Glutamatergic neuron (in vitro differentiated cells): Measurements from ENCODE around the gene CEMIP. TPM values are rescaled to one million over a fixed set of nuclear protein-coding genes. Genes with fewer than 3 reads are reported as not detected.

ENCODE experiments used
- DNase-seq: peaks from one replicate; pipeline ENCODE4 v3.0.0; 2022
- H3K27ac Mint-ChIP-seq: one replicate; pipeline ENCODE4 v1.8.0; 2020; ENCODE audit warnings: mild to moderate bottlenecking, mixed read lengths, inconsistent platforms; ENCODE audit not compliant: unreplicated experiment
- H3K27me3 Mint-ChIP-seq: one replicate; pipeline ENCODE4 v1.8.0; 2020; ENCODE audit warnings: mild to moderate bottlenecking, moderate library complexity, mixed read lengths, inconsistent platforms; ENCODE audit not compliant: unreplicated experiment
- H3K36me3 Mint-ChIP-seq: one replicate; pipeline ENCODE4 v1.8.0; 2020; ENCODE audit warnings: mild to moderate bottlenecking, mixed read lengths, inconsistent platforms; ENCODE audit not compliant: unreplicated experiment
- H3K4me1 Mint-ChIP-seq: one replicate; pipeline ENCODE4 v1.8.0; 2020; ENCODE audit warnings: mild to moderate bottlenecking, low read depth, mixed read lengths, inconsistent platforms; ENCODE audit not compliant: unreplicated experiment
- H3K4me3 Mint-ChIP-seq: one replicate; pipeline ENCODE4 v1.8.0; 2020; ENCODE audit warnings: mild to moderate bottlenecking, mixed read lengths, inconsistent platforms; ENCODE audit not compliant: unreplicated experiment
- H3K9me3 Mint-ChIP-seq: one replicate; pipeline ENCODE4 v1.8.0; 2020; ENCODE audit warnings: mild to moderate bottlenecking, moderate library complexity, mixed read lengths, inconsistent platforms; ENCODE audit not compliant: unreplicated experiment
- CTCF ChIP-seq: fragments of 200-600 bp; sonication (generic); IDR thresholded peaks from one replicate; pipeline ENCODE4 v1.5.0; 2021; ENCODE audit not compliant: partially characterized antibody, unreplicated experiment
- total RNA-seq: library from RNA; stranded (reverse); fragmentation: NEBNext Ultra II Directional; extraction: Animal tissue kit (Norgen Biotek cat#: 25700); gene quantifications from one replicate; pipeline ENCODE4 v1.2.1, GENCODE V29; 2021; ENCODE audit not compliant: unreplicated experiment

The CEMIP gene
- total RNA-seq, 1 donor from 2014 or later, result 0.25 TPM

- Mint-ChIP-seq H3K36me3 (no peaks in the 10 kb centered on the region), H3K4me1 (peaks cover 10% of the 10 kb centered on the region), H3K27ac (no peak overlapping the region), H3K4me3 (no peak overlapping the region), H3K9me3 (no peaks in the 10 kb centered on the region), H3K27me3 (peaks cover 6% of the 10 kb centered on the region)
- no peak for DNase-seq
- TF ChIP-seq CTCF, result no peak
Measured at GRCh38 chr15:80823120-80823519, 44.0 kb downstream of the CEMIP start.

GRCh38 chr15:80823995-80824394 is 44.8 kb downstream of the CEMIP start:
- H3K27me3 Mint-ChIP-seq, result peaks cover 6% of the 10 kb centered on the region
- no peaks in the 10 kb centered on the region for H3K9me3 Mint-ChIP-seq
- DNase-seq, result no peak
- H3K4me3 Mint-ChIP-seq, result no peak overlapping the region
- TF ChIP-seq CTCF, result no peak
- H3K4me1 Mint-ChIP-seq, result peaks cover 15% of the 10 kb centered on the region
- H3K27ac Mint-ChIP-seq, result no peak overlapping the region
- no peaks in the 10 kb centered on the region for H3K36me3 Mint-ChIP-seq

- Mint-ChIP-seq H3K4me3 (no peak overlapping the region), H3K4me1 (peaks cover 19% of the 10 kb centered on the region), H3K27ac (no peak overlapping the region), H3K27me3 (peaks cover 6% of the 10 kb centered on the region), H3K9me3 (no peaks in the 10 kb centered on the region), H3K36me3 (no peaks in the 10 kb centered on the region)
- no peak for TF ChIP-seq CTCF
- no peak for DNase-seq
Measured at GRCh38 chr15:80825361-80826030, 46.3 kb downstream of the CEMIP start.

- no peak for DNase-seq
- Mint-ChIP-seq H3K36me3 (no peaks in the 10 kb centered on the region), H3K9me3 (no peaks in the 10 kb centered on the region), H3K27ac (no peak overlapping the region), H3K4me3 (no peak overlapping the region), H3K4me1 (peaks cover 25% of the 10 kb centered on the region), H3K27me3 (peaks cover 6% of the 10 kb centered on the region)
- no peak for TF ChIP-seq CTCF
Measured at GRCh38 chr15:80828796-80829195, 49.6 kb downstream of the CEMIP start.

GRCh38 chr15:80830677-80831076 is 51.5 kb downstream of the CEMIP start:
- DNase-seq, result no peak
- Mint-ChIP-seq H3K4me3 (no peak overlapping the region), H3K4me1 (peaks cover 21% of the 10 kb centered on the region), H3K9me3 (no peaks in the 10 kb centered on the region), H3K27ac (no peak overlapping the region), H3K27me3 (no peaks in the 10 kb centered on the region), H3K36me3 (no peaks in the 10 kb centered on the region)
- TF ChIP-seq CTCF, result no peak
